Measurements from ENCODE around the gene GCDH.
"Not testable (repeated sequence)": the region's sequence is repeated elsewhere in the genome, so short reads cannot be mapped to it uniquely, and the experiment has no call there.

GCDH gene

DNA sequence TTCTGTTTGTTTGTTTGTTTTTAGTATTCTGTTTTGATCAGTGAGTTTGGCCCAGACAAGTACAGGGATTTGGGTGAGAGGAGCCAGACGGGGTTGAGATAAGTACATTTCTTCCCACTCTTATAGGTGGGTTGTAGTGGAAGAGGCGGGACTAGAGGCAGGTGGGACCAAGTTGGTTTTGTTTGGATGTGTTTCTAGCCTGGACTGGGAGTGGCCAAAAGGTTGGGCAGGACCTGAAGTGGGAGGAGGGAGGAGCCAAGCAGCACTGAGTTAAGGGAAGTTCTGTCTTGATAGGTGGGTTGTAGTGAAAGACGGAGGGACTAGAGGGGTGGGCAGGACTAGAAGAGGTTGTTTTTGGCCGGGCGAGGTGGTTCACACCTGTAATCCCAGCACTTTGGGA is 18.7 kb upstream of the GCDH start:
- FAIRE-seq (no peak), DNase-seq (ENCODE audit: insufficient read length, low spot score) (no peak)

DNA sequence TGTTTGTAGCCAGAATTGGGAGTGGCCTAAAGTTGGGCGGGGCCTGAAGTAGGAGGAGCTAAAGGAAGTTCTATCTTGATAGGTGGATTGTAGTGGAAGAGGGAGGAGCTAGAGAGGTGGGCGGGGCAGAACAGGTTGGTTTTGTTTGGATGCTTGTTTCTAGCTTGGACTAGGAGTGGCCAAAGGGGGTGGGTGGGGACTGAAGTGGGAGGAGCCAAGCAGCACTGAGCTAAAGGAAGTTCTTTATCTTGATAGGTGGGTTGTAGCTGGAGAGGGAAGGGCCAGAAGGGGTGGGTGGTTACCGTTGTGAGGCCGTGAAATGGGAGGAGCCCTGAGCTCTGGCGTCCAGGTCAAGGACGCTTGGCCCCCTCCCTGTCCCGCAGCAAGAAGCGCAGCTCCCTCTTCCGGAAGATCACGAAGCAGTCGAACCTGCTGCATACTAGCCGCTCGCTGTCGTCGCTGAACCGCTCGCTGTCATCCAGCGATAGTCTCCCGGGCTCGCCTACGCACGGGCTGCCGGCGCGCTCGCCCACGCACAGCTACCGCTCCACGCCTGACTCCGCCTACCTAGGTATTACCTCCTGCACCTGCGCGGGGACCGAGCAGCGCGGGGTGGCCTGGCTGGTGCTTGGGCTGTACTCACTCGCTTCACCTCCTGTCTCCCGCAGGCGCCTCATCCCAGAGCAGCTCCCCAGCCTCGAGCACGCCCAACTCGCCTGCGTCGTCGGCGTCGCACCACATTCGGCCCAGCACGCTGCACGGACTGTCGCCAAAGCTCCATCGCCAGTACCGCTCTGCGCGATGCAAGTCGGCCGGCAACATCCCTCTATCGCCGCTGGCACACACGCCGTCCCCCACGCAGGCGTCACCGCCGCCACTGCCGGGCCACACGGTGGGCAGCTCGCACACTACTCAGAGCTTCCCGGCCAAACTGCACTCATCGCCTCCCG is 17.7 kb upstream of the GCDH start:
- FAIRE-seq (no peak), DNase-seq (ENCODE audit: insufficient read length, low spot score) (no peak)

DNA sequence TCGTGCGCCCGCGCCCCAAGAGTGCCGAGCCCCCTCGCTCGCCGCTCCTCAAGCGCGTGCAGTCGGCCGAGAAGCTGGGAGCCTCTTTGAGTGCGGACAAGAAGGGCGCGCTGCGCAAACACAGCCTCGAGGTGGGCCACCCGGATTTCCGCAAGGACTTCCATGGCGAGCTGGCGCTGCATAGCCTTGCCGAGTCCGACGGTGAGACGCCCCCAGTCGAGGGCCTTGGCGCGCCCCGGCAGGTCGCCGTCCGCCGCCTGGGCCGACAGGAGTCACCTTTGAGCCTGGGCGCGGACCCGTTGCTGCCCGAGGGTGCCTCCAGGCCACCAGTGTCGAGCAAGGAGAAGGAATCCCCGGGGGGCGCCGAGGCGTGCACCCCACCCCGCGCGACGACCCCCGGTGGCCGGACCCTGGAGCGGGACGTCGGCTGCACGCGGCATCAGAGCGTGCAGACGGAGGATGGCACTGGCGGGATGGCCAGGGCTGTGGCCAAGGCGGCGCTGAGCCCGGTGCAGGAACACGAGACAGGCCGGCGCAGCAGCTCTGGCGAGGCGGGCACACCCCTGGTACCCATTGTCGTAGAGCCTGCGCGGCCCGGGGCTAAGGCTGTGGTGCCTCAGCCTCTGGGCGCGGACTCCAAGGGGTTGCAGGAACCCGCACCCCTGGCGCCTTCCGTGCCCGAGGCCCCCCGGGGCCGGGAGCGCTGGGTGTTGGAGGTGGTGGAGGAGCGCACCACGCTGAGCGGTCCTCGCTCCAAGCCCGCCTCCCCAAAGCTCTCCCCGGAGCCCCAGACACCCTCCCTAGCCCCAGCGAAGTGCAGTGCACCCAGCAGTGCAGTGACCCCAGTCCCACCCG is 16.8 kb upstream of the GCDH start:
- DNase-seq (ENCODE audit: insufficient read length, low spot score) = no peak
- no peak for FAIRE-seq

DNA sequence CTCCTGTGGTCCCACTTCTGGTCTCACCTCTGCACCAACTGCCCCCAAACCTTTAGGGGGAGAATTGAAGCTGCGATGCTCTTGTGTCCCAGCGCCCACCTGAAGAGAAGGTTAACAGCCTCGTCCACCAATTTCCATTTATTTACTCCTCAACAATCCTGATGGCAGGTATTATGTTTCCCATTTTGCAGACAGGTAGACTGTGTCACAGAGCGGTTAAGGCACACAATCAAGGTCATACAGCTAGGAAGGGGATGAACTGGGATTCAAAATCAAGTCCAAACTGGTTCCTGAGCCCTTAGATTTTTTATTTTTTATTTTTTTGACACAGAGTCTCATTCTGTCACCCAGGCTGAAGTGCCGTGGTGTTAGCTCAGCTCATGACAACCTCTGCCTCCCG is 15.9 kb upstream of the GCDH start:
- no peak for FAIRE-seq
- DNase-seq (ENCODE audit: insufficient read length, low spot score) = no peak

DNA sequence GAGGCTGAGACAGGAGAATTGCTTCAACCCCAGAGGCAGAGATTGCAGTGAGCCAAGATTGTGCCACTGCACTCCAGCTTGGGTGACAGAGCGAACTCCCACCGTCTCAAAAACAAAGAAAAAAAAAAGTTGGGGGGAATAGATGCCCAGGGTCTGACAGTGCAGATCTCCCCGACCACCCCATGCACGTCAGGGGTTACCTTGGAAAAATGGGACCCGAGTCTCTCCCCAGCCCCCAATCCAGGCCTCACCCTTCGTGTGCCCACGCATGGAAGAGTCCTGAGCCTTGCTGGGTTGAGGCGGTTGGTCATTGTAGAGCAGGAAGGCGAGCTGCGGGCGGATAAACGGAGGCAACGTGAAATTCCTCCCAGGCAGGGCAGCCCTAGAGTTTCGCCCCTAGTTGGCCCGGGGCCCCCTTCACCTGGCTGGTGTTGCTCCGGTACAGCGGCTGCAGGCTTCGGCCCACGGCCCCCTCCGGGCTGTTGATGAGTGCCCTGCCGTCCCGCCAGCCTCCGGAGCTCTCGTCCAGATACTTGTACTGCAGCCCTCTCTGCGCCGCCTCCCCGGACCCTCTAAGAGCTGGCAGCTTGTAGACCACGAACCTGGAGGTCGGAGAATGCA is 10.3 kb upstream of the GCDH start:
- FAIRE-seq = no peak
- no peak for DNase-seq (ENCODE audit: insufficient read length, low spot score)

DNA sequence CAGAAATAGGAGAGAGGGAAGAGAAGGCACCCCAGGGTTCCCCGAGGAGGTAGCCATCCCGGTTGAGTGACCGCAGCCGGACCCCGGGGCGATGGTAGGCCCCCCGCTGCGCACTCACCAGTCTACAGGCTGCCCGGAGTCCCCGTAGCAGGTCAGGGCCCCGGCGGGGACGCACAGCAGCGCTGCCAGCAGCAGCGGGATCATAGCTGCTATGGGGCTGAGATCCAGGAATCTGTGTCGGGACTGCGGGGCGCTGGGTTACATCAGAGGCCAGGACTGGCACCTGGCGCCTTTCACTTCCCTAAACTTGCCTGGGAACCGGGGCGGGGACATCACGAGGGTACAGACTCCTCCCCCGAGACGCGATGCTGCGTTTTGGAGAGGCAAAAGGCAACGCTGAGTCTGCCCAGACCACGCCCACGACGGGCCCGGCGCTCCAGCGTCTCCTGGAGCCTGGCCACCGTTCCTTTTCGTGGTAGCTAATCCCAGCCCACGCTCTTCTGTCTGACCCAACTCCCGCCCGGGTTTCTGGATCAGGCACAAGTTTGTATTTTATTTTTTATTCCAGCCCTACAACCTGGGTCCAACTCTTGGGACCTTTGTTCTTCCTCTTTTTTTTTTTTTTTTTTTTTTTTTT is 9.7 kb upstream of the GCDH start, which contains the start of gene DNASE2:
Gene DNASE2, minus strand, starts transcription at position 278 of the 637 bp plus-strand sequence. Its CDS starts 74 bp downstream, at position 204.
- DNase-seq (ENCODE audit: insufficient read length, low spot score) (peak; percentile 97), FAIRE-seq (peak; percentile 36)

DNA sequence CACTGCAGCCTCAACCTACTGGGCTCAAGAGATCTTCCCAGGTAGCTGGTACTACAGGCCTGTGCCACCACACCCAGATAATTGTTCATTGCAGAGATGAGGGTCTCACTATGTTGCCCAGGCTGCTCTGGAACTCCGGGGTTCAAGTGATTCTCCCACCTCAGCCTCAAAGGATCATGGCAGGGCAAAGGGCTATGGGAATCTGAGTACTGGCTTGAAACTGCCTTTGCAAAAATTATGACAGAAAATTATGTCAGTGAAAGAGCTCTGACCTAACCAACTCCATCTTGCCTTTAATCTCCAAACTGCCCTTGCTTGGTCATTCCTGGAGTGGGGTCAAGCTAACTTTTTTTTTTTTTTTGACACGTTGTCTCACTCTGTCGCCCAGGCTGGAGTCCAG is 8.4 kb upstream of the GCDH start:
- FAIRE-seq (no peak), DNase-seq (ENCODE audit: insufficient read length, low spot score) (no peak)

DNA sequence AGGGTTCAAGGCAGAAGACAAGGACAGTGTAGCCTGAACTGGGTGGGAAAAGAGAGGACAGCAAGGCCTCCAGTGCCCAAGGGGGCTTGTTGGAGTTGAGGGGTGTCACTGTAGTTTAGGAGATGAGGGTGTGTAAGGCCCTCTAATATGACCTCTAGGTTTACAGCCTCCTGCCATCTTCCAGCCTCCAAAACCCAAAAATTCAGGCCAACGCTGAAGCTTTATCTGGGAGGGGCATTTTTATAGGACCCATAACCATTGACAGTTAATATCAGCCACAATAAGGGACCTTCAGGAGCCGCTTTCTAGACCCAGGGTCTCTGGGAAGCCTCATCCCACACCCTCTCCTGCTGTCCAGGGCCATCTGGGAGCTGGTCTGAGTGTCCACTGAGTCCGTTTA is 6.8 kb upstream of the GCDH start:
- no peak for FAIRE-seq
- no peak for DNase-seq (ENCODE audit: insufficient read length, low spot score)

DNA sequence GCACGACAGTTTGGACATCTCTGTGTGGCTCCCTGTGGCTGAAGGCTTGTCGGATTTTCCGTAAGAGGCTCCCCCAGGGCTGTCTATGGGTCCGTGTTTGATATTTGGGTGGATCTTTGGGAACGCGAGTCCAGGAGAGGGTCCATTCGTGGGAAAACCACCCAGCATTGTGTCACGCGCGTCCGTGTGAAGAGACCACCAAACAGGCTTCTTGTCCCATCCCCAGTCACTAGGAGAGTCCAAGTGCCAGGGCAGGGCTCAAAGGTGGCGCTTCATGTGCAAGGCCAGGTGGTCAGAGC is 6.4 kb upstream of the GCDH start:
- DNase-seq (ENCODE audit: insufficient read length, low spot score) = no peak
- FAIRE-seq = no peak

DNA sequence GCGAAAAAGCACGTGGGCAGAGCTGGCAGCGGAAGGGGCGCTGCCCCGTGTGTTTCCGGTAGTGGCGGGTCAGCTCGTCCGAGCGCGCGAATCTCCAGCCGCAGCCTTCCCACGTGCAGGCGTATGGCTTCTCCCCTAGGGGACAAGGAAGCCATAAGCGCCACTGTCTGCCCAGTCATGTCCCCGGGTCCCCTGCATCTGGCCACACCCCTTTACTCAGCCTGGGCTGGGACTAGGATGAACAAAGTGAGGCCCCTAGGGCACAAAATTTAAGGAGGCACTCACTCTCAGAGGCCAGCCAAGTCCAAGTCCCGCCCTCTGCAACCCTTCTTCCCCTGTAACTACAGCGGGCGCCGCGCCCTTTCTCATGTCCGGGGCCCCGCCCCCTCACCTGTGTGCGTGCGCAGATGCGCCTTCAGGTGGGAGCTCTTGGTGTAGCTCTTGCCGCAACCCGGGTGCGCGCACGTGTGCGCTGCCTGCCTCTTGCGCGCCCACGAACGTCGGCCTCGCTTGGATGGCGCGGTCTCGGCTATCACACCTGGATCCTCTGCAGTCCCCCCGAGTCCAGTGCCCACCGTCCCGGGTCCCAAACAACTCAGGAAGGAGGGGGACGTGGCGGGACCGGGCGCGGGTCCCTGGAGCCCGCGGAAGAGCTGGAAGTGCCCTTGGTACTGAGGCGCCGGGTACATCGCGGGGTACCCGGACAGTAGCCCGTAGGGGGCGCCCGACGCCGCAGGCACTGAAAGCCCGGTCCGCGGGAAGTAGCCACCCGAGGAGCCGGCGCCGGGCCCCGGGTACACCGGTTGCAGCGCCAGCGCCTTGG is 5.8 kb upstream of the GCDH start:
- DNase-seq (ENCODE audit: insufficient read length, low spot score) = no peak
- FAIRE-seq = no peak

DNA sequence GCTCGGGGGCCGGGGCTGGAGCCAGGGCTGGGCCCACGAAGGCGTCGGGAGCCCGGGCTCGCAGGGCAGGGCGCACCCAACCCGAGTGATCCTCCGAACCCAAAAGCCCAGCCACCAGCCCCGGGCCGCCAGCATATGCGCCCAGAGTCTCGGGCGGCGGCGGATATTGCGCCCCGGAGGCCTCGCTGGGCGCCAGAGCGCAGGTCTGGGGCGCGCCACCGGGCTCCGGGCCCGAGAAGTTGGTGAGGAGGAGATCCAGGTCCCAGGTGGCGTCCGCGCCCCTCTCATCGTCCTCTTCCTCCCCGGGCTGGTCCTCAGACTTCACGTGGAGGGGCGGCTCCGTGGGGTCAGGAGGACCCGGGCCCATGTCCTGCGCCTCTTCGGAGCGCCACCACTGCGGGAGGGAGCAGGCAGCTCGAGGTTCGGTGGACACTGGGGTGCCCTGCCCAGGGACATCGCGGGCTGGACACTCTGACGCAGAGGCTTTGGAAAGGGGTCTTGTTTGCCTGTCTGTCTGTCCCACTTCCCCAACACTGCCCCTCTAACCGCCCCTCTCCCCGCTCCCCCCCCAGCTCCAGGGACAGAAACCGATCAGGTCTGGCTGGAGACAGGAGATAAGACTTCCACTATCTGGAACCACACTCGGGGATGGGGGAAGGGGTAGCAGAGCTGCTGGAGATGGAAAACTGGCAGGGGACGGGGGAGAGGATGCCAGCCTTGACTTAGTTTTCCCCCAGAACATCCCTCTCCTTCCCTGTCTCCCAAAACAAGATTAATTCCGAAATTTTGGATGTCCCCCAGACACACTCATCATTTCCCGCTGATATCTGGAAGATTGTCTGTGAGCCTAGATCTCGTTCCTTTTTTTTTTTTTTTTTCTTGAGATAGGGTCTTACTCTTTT is 5.0 kb upstream of the GCDH start:
- DNase-seq (ENCODE audit: insufficient read length, low spot score) = no peak
- no peak for FAIRE-seq

DNA sequence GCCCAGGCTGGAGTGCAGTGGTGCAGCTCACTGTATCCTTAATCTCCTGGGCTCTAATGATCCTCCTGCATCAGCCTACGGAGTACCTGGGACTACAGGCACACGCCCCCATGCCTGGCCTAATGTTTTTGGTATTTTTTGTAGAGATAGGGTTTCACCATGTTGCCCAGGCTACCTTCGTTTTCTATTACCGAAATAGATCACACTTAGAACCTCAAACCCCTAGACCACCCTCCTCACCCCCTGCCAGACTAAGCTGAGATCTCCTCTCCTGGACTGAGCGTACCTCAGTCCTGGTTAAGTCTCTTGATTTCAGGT is 4.3 kb upstream of the GCDH start:
- FAIRE-seq (no peak), DNase-seq (ENCODE audit: insufficient read length, low spot score) (no peak)

DNA sequence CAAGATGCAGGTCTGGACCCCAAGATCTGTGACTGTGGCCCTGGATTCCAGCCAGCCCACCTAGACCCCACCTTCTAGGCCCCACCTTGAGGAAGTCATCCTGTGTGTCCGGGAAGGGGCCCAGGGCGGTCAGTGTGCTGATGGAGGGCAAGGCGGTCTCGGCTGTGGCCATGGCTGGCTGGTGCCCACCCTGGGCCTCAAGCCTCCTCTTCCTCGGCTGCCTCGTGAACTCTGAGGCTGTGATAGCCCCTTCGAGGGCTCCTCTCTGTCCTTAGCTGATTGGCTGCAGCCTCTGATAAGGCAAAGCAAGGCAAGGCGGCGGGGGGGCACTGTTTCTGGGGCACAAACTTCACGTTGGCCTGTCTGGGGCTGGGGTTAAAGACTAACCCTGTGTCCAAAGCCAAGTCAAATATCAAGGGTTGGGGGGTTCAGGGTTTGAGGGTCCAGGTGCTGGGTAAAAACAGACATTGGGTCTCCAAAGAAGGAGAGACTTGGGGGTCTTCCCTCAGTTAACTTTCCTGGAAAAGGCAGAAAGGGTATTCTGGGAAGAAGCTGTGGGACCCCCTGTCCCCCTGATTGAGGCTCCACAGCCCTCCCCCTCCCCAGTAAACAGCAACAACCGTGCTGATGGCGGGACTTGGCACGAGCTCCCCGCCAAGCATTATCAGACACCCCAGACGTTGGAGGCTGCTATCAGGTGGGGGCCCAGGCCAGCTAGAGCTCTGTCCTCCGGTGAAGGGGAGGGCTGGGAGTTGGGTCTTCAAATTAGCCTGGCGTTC is 3.8 kb upstream of the GCDH start, which contains the start of gene KLF1:
Gene KLF1, minus strand, starts transcription at position 233 of the 779 bp plus-strand sequence. Its CDS starts 61 bp downstream, at position 172.
- DNase-seq (ENCODE audit: insufficient read length, low spot score) (no peak), FAIRE-seq (no peak)

DNA sequence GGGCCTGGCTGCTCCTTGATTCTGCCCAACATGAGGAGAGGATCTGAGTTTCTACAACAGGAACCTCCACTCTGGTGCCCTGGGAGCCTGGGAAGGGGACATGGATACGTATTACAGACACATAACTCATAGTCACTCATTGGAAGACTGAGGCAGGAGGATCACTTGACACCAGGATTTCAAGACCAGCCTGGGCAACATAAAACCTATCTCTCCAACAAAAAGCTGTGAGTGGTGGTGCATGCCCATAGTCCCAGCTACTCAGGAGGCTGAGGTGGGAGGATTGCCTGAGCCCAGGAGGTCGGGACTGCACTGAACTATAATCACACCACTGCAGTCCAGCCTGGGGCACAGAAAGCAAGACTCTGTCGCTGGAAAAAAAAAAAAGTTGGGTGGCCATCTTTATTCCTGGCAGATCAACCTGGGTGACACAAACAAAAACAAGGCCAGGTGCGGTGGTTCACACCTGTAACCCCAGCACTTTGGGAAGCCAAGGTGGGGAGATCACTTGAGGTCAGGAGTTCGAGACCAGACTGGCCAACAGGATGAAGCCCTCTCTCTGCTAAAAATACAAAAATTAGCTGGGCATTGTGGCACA is 2.9 kb upstream of the GCDH start:
- FAIRE-seq (no peak), DNase-seq (ENCODE audit: insufficient read length, low spot score) (no peak)

DNA sequence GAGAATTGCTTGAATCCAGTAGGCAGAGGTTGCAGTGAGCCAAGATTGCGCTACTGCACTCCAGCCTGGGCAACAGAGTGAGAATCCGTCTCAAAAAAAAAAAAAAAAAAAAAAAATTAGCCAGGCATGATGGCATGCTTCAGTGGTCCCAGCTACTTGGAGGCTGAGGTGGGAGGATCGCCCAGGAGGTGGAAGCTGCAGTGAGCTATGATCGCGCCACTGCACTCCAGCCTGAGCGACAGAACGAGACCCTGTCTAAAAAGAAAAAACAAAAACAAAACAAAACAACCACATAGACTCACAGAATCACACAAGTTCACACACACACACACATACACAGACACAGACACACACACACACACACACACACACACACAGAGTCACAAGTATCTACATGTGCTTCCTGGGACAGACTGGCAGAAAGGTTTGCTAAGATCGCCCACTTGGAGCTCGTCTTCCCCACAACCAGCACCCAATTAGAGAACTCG is 617 bp upstream of the GCDH start:
- not testable (repeated sequence) for FAIRE-seq; DNase-seq (ENCODE audit: insufficient read length, low spot score)

DNA sequence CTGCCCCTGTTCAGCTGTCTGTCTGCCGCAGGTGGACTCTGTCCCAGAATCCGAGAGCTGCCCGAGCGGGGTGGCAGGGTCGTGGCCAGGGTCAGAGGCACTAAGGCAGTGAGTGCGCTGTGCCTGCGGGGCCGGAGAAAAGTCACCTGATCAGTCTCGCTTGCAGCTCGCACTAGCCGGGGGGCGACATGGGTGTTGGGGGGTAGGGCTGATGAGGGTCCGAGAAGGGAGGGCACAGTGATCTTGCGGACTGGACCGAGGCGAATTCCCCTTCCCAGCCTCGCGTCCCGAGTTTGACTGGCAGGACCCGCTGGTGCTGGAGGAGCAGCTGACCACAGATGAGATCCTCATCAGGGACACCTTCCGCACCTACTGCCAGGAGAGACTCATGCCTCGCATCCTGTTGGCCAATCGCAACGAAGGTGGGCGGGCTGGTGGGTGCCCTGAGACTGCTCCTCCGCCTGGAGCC is 627 bp downstream of the GCDH start:
- FAIRE-seq (no peak), DNase-seq (ENCODE audit: insufficient read length, low spot score) (no peak)

DNA sequence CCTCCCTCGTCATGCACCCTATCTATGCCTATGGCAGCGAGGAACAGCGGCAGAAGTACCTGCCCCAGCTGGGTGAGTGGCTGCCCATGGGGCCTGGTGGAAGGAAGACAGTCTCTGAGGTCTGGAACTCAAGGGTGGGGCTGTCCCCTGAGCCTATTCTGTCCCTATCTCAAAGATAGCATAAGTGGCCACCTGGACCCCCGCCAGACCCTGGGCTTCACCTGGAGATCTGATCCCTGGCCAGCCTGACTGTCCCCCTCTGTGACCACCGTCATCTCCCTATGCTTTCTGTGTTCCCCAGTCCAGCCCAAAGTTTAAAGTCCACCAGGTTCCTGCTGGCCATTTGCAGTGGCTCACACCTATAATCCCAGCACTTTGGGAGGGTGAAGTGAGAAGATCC is 2.6 kb downstream of the GCDH start:
- FAIRE-seq = no peak
- DNase-seq (ENCODE audit: insufficient read length, low spot score) = no peak

DNA sequence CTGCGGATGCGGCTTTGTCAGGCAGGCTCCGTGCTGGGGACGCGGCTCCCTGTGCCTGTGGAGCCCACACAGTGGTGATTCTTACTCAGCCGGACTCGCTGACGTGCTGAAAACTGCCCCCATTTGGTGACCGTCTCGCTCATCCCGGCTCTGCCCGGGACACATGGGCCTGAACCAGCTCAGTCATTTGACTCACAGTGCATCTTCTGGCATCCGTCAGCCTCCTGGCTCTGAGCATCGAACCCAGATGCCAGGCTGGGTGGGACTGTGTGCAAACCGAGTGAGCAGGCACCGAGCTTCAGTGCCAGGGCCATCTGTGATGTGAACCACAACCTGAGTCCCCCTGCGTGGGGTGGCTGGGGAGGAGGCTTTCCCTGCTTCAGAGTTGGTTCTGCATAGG is 5.5 kb downstream of the GCDH start:
- FAIRE-seq (no peak), DNase-seq (ENCODE audit: insufficient read length, low spot score) (no peak)

All from HTR-8/SVneo (cell line).